NCI-H128 (cell line): ENCODE data around the gene HNRNPUL2.
"Not testable (repeated sequence)": the region's sequence is repeated elsewhere in the genome, so short reads cannot be mapped to it uniquely, and the experiment has no call there.

Experiments used
- DNase-seq: peaks from one replicate; lab custom pipeline; 2025; ENCODE audit not compliant: unreplicated experiment; lab: John Stamatoyannopoulos, UW

Gene HNRNPUL2

DNA sequence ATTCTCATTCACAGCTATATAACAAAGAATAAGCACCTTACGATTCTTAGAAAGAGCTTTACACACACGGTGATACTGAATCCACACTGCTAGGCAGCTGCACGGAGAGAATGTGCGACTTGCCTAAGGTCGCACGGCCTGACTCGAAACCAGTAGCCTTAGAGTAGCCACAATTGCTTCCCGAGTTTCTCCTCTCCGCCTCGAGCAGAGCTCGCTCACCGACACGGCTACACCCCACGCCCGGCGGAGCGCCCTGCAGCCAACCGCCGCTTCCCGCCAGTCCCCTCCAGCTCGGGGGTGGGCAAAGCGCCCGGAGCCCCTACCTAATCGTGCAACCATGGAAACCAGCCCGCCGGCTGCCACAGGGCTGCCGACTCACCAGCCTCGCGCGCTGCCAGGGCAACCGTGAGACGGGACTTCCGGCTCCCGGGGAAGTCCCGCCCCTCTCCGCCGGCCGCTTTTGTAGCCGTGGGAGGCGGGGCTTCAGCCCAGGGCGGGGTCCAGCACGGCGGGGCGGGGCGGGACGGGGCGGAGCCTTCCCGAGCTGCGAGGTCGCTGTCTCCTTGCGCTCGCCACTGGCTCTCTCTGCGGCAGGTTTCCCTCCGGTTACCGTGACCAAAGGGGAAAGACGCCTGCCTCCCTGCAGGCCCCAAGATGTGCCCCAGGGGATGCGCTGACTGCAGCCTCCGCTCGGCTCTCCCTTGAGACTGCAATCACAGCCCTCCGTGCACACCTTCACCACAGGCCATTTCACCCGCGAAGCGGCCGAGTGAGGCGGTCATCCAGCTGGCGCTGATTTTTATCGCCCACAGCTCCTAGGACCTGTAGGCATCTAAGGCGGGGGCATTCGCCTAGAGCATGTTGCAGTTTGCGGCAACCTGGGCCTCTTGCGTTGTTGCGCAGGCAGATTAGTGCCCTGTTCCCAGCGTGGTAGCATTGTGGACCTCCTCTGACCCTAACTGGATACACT lies 21.1 kb downstream of the HNRNPUL2 start:
- peak; percentile 98 for DNase-seq

DNA sequence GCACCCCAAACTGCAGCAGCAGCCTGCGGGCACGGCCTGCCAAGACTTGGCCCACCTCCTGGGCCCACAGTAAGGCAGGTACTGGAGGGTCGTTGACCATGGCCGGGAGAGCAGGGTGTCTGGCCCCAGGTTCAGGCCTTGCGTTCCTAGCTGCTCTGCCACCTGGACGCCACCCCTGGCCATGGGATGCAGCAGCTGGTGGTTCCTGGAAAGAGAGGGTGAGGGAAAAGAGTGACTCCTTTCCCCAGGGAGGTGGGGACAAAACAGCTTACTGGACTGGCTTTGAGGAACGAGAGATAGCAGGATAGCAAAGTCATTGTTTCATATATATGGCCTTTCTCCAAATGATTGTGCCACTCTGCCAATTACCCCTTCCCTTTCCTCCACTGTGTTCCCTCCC lies 21.8 kb downstream of the HNRNPUL2 start:
- DNase-seq: no peak

DNA sequence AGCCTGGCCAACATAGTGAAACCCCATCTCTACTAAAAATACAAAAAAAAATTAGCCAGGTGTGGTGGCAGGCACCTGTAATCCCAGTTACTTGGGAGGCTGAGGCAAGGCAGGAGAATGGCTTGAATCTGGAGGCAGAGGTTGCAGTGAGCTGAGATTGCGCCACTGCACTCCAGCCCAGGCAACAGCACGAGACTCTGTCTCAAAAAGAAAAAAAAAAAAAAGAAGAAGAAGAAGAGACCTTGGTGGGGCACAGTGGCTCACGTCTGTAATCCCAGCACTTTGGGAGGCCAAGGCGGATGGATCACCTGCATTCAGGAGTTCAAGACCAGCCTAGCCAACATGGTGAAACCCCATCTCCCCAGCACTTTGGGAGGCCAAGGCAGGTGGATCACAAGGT lies 23.3 kb downstream of the HNRNPUL2 start:
- not testable (repeated sequence) for DNase-seq

DNA sequence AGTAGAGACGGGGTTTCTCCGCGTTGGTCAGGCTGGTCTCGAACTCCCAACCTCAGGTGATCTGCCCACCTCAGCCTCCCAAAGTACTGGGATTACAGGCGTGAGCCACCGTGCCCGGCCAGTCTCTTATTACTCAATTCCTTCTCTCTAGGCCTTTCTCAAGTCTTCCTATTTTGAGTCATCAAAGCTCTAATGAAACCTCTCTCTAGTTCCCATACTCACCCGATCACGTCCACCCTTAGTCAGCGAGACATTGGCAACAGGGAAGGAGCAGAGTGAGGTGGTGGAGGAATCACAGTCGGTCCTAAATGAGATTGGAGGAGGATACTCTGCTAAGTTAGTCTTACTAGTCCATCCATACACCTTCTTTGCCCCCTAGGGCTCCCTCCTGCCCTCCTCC lies 25.0 kb downstream of the HNRNPUL2 start:
- DNase-seq: no peak

DNA sequence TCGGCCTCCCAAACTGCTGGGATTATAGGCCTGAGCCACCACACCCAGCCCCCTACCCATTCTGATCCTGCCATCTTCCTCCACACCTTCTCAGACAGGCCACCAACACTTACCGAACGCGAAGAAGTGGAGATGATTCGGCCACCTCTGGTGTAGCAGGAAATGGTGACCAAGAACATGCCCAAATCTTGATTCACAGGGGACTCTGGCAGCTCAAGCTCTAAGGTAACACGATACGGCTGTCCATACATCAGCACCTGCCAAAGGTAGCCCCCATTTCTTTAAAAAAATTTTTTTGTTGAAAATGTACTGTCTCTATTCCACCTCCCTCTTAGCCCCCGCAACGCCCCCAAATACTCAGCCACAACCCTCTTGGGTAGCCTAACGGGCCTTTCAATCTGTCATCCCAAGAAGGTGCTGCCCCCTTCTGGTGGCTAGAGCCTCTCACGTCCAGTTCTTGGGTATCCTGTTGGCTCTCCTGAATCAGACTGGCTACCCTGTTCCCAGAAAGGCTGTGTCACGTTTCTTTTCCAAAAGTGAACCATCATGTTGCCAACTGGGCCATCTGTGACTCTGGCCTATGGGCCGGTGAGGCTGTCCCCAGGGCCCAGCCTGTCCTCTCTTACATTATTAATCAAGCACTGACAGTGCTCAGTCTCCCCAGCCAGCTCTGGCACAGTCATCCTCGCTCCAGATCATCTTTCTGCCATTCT lies 32.6 kb downstream of the HNRNPUL2 start:
- DNase-seq: peak; percentile 41

DNA sequence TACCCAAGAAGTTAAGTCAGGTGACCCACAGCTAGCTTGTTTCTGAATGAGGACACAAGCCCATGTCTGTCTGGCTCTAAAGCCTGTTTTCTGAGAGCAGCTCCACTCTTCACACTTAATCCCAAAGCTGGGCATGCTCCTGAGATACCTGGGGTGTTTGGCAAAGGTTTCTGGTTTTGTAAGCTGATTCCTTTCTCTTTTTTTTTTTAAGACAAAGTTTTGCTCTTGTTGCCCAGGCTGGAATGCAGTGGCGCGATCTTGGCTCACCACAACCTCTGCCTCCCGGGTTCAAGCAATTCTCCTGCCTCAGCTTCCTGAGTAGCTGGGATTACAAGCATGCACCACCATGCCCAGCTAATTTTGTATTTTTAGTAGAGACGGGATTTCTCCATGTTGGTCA lies 33.6 kb downstream of the HNRNPUL2 start:
- not testable (repeated sequence) for DNase-seq

DNA sequence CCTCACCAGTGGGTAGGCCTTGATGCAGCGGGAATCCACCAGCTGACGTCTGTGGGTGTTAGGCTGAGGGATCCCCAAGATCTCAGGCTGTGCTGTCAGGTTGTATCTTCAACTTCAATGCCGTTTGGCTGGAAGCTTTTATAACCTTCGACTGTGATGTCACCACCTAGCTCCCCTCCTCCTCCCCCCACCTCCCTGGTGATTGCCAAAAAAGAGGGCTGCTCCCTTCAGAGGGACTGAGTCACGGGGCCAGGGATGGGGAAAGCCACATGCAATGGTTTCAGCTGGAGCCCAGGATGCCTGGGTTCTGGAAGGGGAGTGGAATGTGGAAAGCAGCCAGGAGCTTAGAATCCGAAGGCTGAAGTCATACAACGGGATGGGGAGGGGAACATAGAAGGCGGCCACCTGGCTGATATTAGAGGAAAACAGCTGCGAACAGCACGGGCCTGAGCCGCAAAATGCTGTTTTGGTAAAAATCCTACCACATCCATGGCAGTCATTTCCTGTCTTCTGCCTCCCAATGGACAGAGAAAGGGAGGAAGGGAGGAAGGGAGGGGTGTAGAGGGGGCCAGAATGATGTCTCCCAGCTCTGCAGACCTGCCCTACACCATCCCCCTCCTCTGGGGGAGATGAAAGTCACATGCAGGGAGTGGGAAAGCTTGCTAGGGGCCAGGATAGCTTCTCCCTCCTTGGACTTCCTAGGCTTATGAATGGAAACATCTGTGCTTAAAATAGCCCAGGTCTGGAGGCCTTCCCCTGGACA lies 37.7 kb downstream of the HNRNPUL2 start, which contains the start of gene LRRN4CL:
LRRN4CL (minus strand) TSS at position 110 of the 763 bp plus-strand sequence. CDS start 1,022 bp downstream, outside the sequence.
- no peak for DNase-seq

DNA sequence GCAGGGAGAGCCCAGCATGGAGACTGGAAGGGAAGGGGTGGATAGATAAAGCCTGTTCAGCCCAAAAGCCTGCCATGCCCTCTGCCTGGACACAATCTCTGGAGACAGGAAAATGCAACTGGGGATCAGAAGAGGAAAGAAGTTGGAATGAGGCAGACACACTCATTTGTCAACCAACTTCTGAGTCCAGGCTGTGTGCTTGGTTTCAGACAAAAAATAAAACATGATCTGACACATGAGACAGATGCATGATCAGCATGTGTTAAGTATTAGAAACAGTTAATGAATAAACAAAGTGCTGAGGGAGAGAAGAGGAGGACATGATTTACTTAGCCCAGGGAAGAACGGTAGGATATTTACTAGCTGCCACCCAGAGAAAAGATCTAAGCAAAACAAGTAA lies 38.8 kb downstream of the HNRNPUL2 start:
- no peak for DNase-seq

DNA sequence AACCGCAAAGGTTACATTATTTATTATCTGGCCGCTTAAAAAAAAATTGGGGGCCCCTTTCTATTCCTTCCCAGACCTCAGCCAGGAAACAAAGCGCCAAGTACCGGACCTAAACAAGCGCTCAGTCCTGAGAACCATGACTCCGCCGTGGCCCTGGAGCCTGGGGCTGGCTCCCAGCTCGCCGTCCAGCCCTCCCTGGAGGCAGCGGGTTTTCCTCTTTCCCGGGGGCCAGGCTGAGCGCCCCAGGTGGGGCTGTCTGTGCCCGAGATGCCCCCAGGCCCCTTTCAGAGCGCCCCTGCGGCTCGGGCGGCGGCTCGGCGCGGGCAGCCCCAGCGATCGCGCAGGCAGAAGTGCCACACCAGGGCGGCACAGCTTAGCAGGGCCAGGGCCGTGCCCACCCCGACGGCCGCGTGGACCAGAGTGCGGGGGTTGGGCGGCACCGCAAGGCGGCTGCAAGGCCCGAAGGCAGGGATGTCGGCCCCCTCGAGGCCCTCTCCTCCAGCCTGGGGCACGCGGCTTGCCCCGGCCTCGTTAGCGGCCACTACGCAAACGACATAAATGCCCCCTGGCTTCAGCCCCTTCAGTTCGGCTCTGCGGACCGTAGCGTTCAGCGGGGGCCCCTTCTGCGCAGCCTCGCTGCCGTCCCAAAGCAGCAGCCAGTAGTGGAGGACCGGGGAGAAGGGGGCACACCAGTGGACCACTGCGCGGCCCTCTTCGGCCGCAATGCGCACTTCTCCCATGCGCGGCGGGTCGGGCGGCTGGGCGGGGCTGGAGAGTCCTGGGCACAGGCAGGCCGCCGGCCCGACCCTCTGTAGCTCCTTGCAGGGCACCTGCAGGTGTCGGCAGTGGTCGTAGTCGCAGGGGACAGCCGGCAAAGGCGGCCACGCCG lies 39.5 kb downstream of the HNRNPUL2 start:
- DNase-seq: no peak

DNA sequence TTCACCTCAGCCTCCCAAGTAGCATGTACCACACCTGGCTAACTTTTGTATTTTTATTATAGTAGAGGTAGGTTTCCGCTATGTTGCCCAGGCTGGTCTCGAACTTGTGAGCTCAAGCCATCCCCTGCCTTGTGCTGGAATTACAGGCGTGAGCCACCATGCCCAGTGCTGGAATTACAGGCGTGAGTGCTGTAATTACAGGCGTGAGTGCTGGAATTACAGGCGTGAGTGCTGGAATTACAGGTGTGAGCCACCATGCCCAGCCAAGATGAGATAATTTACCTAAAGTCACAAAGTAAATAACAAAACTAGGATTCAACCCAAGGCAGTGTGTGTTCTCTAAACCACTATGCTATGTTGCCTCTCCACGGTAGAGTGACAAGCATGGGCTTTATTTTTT lies 44.7 kb downstream of the HNRNPUL2 start:
- no peak for DNase-seq

DNA sequence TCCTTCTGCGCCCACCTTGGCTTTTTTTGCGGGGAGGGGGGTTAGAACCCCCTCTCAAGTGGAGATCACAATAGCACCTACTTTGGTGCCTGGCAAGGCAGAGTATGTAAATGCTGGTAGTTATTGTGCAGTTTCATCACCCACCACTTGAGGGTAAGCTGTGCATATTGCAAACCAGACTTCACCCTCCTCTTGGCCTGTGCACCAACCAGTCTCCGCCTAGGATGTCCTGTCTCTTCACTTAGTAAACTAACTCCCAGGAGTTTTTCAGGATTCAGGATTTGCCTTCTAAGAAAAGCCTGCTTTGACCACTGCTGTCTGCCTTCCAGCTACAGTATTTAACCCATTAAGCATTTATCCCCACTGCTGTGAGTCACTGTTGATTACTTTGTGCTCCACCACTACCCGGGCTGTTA lies 46.4 kb downstream of the HNRNPUL2 start:
- no peak for DNase-seq

DNA sequence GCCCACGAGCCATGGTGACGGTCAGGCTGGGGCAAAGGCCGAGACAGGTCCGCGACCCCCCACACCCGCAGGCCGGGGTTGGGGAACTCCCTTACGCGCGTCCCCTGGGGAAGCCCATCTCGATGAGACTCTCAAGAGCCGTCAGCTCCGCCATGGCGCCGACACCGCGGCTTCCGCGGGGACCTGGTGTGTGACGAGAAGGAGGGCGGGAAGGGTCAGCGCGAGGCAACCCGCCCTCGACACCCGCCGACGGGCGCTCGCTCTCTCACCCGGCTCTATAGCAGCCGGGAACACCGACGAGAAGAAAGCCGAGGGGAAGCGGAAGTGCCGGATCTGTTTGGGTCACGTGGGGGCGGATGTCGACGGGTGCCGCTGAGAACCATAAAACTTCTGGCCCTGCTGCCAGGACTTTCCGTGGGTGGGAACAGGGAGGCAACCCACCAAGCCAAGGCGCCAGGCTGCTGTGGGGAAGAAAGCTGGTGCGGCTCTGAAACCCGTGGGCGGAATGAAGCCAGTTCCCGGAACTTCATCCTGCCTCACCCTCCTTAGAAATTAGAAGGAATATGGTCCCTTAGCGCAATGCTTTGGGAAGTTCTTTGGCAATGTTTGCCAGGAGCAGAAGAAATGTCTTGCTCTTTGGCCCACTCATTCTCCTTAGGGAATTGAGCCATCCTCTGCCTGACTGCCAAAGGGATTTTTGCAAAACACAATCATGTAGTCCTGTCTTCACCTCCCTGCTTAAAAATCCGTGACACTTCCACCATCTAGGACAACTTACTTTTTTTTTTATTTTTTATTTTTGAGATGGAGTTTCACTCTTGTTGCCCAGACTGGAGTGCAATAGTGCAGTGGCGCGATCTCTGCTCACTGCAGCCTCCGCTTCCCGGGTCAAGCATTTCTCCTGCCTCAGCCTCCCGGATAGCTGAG lies 48.2 kb downstream of the HNRNPUL2 start, which contains the start of gene UBXN1:
UBXN1 (minus strand) TSS at position 304 of the 927 bp plus-strand sequence; CDS start at position 154, 150 bp downstream.
- peak; percentile 53 for DNase-seq

DNA sequence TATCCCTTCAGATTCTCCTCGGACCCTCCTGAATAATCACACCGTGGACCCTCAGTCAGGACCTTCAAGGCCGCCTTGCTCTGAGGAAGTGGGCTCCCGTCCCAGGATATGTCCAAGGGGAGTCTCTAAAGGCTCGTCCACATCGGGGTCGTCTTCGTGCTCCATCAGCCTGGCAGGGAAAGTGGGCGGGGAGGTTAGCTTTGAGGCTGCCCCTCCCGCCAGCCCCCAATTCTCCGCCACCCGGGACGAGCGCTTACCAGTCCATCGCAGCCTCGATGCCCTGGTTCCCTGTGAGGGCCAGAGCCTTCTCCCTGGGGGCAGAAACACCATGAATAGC lies 48.9 kb downstream of the HNRNPUL2 start:
- no peak for DNase-seq

DNA sequence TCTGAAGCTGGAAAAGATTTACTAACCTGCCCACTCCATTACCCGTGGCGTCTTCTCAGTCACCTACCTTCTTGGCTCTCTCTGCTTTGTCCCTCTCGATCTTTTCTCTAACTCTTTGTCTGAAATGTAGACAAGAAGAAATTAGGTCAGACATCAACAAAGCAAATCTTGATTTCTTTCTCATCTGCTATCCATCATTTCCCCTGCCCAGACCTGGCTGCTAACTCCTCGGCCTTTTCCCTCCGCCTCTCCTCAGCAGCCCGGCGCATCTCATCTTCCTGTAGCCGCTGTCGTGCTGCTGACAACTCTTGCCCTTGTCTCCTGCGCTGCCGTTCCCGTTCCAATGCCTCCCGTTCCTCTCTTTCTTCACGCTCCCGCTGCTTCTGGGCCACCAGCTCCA lies 49.5 kb downstream of the HNRNPUL2 start:
- DNase-seq: no peak

DNA sequence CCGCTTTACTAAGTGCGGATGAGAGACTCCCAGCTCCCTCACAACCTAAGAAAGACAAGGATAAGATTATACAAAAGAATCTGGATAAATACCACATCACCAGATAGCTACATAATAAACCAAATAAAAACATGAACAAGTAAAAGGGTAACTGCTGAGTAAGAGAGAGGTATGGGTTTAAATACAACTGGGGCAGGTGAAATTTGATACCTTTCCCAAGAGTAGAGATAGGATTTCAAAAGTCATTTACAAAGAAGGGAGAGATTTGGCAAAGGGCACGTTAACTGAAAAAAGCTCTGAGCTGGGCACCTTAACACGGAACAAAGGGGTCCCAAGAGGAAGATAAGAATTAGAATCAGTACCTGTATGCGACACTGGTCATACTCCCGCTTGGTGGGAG lies 50.1 kb downstream of the HNRNPUL2 start:
- DNase-seq: no peak

DNA sequence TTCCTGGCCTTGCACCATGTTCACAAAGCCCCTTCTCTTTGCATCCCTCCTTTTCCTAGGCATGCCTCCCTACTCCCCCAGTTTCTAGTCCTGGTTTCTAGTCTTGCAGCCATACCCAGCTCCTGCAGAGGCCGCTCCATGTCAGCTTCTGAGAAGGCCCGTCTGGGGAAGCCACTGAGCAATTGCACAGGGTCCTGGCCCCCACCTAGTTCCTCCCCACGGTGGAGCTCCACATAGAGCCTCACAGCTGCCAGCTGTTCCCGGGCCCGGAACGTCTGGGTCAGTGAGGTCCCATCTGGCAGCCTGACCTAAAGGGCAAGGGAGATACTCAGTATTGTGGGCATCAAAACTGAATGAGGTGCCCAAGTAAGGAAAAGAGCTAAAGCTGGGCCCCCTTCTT lies 50.6 kb downstream of the HNRNPUL2 start:
- DNase-seq: no peak

DNA sequence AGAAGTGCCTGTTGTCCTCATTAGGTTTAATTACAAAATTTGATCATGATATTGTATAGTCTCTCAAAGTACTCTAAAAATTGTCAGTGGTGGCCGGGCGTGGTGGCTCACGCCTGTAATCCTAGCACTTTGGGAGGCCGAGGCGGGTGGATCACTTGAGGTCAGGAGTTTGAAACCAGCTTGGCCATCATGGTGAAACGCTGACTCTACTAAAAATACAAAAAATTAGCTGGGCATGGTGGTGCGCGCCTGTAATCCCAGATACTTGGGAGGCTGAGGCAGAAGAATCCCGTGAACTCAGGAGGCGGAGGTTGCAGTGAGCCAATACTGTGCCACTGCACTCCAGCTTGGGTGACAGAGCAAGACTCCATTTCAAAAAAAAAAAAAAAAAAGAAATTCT lies 51.8 kb downstream of the HNRNPUL2 start:
- not testable (repeated sequence) for DNase-seq

DNA sequence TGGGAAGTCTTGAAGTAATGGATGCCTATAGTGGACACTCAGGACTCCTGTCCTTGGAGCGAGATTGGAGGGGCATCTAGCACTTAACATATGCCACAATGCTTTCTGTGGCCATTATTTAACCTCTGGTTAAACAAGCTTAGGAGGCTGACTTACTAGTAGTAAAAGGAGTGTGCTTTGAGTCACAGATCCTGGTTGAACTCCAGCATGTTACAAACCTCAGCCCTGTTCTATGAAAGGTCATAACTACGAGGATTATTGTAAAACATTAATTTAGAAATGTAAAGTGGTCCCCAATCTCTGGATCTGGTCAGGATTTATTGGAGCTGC lies 54.1 kb downstream of the HNRNPUL2 start:
- no peak for DNase-seq
